Gastrocnemius medialis (tissue), 4 donors: Measurements from ENCODE around the gene RETSAT.

Source experiments
- POLR2A ChIP-seq, 2 donors: fragments of 450-650 bp; IDR thresholded peaks; one replicate each; pipeline ENCODE4 v1.6.1; 2017; ENCODE audit warnings: antibody characterized with exemption in 2 of 2, mild to moderate bottlenecking in 2 of 2, moderate library complexity in 2 of 2
- TF ChIP-seq, protein P1 (sequence below), 5 experiments: fragments of 450-650 bp in 3 of 5; fragments of 200-600 bp in 2 of 5; sonication (generic) in 2 of 5; IDR thresholded peaks in 4 of 5; conservative IDR thresholded peaks in 1 of 5; 1 replicate in 4 of 5; 2 replicates in 1 of 5; pipeline ENCODE4 v1.5.1; 2016 to 2019; ENCODE audit warnings: antibody characterized with exemption in 5 of 5, mild to moderate bottlenecking in 3 of 5, moderate library complexity in 3 of 5

- TF ChIP-seq, protein P1, sequence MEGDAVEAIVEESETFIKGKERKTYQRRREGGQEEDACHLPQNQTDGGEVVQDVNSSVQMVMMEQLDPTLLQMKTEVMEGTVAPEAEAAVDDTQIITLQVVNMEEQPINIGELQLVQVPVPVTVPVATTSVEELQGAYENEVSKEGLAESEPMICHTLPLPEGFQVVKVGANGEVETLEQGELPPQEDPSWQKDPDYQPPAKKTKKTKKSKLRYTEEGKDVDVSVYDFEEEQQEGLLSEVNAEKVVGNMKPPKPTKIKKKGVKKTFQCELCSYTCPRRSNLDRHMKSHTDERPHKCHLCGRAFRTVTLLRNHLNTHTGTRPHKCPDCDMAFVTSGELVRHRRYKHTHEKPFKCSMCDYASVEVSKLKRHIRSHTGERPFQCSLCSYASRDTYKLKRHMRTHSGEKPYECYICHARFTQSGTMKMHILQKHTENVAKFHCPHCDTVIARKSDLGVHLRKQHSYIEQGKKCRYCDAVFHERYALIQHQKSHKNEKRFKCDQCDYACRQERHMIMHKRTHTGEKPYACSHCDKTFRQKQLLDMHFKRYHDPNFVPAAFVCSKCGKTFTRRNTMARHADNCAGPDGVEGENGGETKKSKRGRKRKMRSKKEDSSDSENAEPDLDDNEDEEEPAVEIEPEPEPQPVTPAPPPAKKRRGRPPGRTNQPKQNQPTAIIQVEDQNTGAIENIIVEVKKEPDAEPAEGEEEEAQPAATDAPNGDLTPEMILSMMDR (IDR thresholded peaks at IDR 0.05 in 4 of 5, conservative IDR thresholded peaks at IDR 0.05 in 1 of 5) = no peak
- no peak for TF ChIP-seq POLR2A (IDR thresholded peaks at IDR 0.05)
These were observed 1.9 kb upstream of the RETSAT start for GRCh38 chr2:85356186-85356585.
